T47D (cell line): ENCODE measurements around the gene QRICH2.
"Not testable (repeated sequence)": the region's sequence is repeated elsewhere in the genome, so short reads cannot be mapped to it uniquely, and the experiment has no call there.

Source experiments
- DNase-seq, 2 experiments: peaks; one replicate each; pipeline versions ENCODE4 v3.0.0 to v3.0.0-alpha.2; 2011 to 2012; ENCODE audit warnings: low read depth in 1 of 2, low spot score in 1 of 2
- JUND ChIP-seq: IDR thresholded peaks from 2 replicates; pipeline ENCODE4 v1.6.1; 2012; ENCODE audit warnings: low read depth
- in situ Hi-C: cut with HindIII; loops from 2 replicates; pipeline ENCODE4 v1.10.0; 2016; ENCODE audit warnings: low sequenced_read_pairs, low pct_unique_long_range_greater_than_20kb

The QRICH2 gene

GRCh38 chr17:76264755-76265623, 43.1 kb downstream of the QRICH2 start, which contains the start of gene UBALD2:
UBALD2 (plus strand) TSS chr17:76265348; CDS start chr17:76265506, 158 bp downstream.
- peak; percentile 100 for DNase-seq
- in situ Hi-C loops, result no loop called here
- no peak; the same call in none of the 2 replicates for TF ChIP-seq JUND

- no peak for DNase-seq
- in situ Hi-C loops, result no loop called here
- no peak for TF ChIP-seq JUND
Measured at GRCh38 chr17:76264425-76264754, 43.7 kb downstream of the QRICH2 start.

GRCh38 chr17:76263896-76264295, 44.2 kb downstream of the QRICH2 start:
- in situ Hi-C loops, result no loop called here
- TF ChIP-seq JUND, result no peak

DNA sequence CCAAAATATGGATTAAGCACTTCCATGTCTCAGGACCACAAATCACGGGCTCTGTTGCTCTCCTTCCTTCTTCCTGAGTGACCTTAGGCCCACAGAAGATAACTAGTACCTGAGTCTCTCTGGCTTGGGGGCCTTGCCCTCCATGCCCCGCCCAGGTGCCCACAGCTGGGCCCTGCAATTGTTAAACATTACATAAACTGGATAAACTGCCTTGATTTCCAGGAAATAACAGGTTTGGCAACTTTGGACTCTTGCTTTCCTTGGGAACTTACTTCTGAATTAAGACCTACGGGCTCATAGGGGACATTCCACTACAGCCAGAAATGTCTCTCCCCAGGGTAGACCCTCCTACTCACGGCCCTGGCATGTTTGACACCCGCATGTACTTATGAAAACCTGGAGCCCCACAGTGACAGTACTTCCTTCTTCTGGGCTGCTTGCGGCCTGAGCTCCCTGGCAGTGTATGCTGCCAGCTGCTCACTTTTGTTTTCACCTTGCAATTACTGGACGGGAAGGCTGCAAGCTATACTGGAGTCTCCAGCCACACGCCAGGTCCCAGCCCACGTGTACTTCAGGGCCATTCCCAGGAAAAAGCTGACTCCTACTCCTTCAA, 45.2 kb downstream of the QRICH2 start:
- in situ Hi-C loops, result no loop called here
- TF ChIP-seq JUND, result no peak
- DNase-seq, result peak; percentile 64 to 85

More at GRCh38 chr17:76263896-76264295, 44.2 kb downstream of the QRICH2 start:
- DNase-seq, result no peak

GRCh38 chr17:76261421-76262215, 46.5 kb downstream of the QRICH2 start:
- in situ Hi-C loops, result no loop called here
- no peak for TF ChIP-seq JUND
- no peak for DNase-seq

GRCh38 chr17:76260669-76261068, 47.4 kb downstream of the QRICH2 start:
- DNase-seq, result no peak
- in situ Hi-C loops, result no loop called here
- no peak for TF ChIP-seq JUND

DNA sequence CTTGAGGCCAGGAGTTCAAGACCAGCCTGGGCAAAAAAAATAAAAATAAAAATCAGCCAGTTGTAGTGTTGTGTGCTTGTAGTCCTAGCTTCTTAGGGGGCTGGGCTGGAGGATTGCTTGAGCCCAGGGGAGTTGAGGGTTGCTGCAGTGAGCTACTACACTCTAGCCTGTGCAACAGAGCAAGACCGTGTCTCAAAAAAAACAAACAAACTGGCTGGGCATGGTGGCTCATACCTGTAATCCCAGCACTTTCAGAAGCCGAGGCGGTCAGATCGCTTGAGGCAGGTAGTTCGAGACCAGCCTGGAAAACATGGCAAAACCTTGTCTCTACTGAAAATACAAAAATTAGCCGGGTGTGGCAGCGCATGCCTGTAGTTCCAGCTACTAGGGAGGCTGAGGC, 47.9 kb downstream of the QRICH2 start:
- no peak for DNase-seq
- no peak for TF ChIP-seq JUND
- in situ Hi-C loops, result no loop called here

GRCh38 chr17:76256430-76257050, 51.5 kb downstream of the QRICH2 start:
- in situ Hi-C loops, result not testable (repeated sequence)

DNA sequence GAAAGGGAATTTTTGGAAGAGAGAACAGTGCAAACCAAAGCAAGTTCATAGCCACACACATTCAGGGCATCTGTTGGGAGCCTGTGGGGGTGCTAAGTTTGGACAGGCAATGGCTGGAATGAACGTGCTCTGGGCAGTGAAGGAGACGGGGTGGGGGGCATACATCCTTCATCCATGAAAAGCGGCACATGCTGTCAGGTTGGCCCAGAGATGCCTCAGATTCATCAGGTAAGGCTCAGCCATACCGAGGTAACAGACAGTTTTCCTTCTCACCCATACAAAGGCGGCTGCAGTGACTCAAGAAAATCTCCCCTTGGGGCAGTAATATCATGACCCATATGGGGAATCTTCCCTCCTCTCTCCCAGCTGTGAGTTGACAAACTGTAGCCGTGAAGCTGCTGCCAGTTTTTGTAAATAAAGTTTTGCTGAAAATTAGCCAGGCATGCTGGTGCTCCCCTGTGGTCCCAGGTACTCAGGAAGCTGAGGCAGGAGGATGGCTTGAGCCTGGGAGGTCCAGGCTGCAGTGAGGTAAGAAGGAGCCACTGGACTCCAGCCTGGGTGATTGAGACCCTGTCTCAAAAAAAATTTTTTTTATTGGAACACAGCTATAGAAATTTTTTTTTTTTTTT, 52.2 kb downstream of the QRICH2 start:
- in situ Hi-C loops, result no loop called here
- TF ChIP-seq JUND, result no peak
- no peak for DNase-seq

More at GRCh38 chr17:76256430-76257050, 51.5 kb downstream of the QRICH2 start:
- not testable (repeated sequence) for DNase-seq

DNA sequence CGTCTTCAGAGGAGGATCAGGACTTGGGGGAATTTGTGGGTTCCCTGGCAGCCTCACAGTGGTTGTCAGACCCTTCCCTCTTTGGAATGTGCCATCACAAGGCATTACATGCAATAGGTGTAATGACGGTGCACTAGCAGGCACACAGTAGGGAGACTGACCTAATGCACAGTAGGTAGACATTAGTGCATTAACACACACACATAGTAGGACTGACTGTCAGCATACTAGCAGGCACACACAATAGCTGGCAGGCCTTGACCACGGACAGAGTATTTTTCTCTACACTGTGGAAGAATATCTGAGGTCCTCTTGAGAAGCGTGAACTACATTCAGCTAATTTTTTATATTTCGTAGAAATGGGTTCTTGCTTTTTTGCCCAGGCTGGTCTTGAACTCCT, 53.8 kb downstream of the QRICH2 start:
- TF ChIP-seq JUND, result no peak
- no peak for DNase-seq
- in situ Hi-C loops, result no loop called here

DNA sequence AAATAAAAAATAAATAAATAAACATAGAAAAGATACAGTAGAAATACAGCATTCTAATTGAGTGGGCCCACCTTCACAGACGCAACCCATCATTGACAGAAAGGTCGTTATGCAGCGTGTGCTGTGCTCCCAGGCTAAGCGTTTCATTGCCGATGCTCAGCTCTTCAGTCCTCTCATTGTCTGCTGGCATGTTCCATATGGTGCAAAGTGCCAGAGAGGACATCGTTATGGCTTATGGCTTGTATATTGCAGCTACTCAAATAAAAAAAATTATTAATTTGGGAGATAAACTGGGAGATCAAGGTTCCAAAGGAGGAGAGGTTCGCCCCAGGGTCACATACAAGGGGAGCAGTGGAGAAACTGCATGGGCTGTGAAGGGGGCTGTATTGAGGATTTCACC, 54.2 kb downstream of the QRICH2 start:
- in situ Hi-C loops, result no loop called here
- DNase-seq, result no peak
- no peak for TF ChIP-seq JUND

DNA sequence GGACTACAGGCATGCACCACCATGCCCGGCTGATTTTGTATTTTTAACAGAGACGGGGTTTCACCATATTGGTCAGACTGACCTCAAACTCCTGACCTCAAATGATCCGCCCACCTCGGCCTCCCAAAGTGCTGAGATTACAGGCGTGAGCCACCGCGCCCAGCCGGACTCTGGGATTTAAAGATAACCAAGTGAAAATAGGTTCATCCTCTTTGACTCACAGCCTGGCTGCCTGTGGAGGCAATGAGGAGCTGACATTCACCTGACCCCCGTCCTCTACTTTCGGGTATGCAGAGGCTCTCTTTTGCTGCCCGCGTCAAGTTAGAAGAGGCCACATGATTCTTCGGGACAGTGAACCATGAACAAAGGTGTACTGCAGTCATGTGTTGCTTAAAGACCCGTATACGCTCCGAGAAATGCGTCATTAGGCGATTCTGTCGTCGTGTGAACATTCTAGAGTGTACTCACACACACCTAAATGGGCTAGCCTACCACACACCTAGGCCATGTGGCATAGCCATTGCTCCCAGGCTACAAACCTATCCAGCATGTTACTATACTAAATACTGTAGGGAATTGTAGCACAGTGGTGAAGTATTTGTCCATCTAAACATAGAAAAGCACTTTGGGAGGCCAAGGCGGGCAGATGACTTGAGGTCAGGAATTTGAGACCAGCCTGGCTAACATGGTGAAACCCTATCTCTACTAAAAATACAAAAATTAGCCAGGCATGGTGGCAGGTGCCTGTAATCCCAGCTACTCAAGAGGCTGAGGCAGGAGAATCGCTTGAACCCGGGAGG, 54.9 kb downstream of the QRICH2 start:
- DNase-seq, in situ Hi-C loops: not testable (repeated sequence)
